GM21786 (cell line): Measurements from ENCODE around the gene C17orf78.
"Not testable (repeated sequence)": the region's sequence is repeated elsewhere in the genome, so short reads cannot be mapped to it uniquely, and the experiment has no call there.

Experiments used
- ATAC-seq: cut with Tn5 transposase; IDR thresholded peaks from one replicate; pipeline ENCODE4 v1.9.1; 2021; ENCODE audit not compliant: unreplicated experiment

The C17orf78 gene

GRCh38 chr17:37430051-37430627 lies 54.4 kb downstream of the C17orf78 start:
- ATAC-seq = no peak

GRCh38 chr17:37432671-37433070 lies 56.9 kb downstream of the C17orf78 start:
- no peak for ATAC-seq

GRCh38 chr17:37438141-37438540 lies 62.4 kb downstream of the C17orf78 start:
- no peak for ATAC-seq

GRCh38 chr17:37440424-37440823 lies 64.6 kb downstream of the C17orf78 start:
- ATAC-seq = no peak

- ATAC-seq = not testable (repeated sequence)
These were observed 65.7 kb downstream of the C17orf78 start for GRCh38 chr17:37441369-37442014.
